CD1c-positive myeloid dendritic cell (primary cell): Measurements from ENCODE around the gene CD300LG.
"Not testable (repeated sequence)": the region's sequence is repeated elsewhere in the genome, so short reads cannot be mapped to it uniquely, and the experiment has no call there.

Source experiments
- DNase-seq: peaks from one replicate; pipeline ENCODE4 v3.0.0-alpha.2; 2016; ENCODE audit errors: extremely low spot score

The CD300LG gene

DNA sequence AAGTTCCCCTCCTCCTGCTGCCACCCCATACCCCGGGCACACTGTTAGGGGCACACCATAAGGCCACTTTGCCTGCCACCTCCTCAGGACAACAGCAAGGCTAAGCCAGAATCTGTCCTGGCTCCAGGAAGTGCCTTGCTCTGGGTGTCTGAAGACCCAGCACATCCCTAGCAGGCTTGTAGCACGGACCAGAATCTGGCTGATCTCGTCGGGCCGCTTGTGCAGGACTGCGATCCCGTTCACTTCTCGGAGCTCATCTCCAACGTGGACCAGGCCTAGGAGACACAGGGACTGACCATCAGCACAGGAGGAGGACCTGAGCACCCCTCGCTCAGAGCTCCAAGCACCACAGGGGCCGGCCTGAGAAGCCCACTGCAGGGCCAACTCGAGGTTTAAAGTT is 21.4 kb upstream of the CD300LG start:
- no peak for DNase-seq

DNA sequence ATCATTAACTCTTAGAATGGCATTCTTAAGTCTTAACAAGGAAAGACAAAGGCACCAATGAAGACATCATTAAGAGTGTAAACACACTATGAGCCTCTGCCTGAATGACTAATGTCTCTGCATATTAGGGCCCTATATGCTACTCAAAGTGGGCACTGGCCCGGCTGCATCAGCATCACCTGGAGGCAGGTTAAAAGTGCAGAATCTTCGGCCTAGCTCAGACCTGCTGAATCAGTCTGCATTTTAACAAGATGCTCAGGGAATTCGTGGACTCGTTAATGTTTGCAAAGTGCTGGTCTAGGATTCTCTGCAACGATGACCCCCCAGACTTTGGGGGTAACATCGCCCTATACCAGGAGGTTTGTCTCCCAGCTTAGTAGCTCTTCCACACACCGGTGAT is 20.8 kb upstream of the CD300LG start:
- DNase-seq = no peak

DNA sequence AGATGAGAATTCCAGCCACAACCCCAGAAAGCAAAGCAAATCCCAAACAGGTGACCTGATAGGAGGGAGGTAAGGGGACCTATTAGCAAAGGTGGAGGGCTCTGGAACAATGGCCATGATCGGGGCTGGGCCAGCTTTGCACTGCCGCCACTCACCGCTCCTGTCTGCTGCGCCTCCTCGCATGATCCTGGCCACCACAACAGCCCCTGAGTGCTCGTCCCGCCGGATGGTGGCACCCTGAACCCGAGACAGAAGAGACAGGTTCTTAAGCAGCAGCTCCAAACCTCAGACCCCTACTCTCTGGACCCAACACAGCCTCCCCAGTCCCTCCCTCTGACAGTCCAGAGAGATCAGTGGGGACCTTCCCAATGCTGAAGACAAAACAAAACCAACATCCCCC is 19.4 kb upstream of the CD300LG start:
- no peak for DNase-seq

DNA sequence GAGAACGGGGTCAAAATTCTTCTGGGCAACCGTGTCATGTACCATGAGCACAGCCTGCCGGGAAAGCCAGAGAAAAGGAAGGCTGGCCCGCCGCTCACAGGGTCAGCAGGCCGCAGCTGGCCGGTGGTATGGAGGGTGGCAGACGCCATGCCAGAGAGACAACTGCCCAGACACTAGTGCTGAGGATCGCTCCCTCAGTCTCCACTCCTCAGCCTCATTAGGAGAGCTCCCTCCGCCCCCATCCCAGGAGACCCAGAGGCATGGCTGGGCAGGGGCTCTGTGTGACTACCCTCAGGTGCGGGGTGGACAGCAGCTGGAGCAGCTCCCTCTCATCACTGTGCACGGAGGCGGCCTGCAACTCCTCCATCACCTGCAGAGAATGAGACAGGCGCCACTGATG is 17.2 kb upstream of the CD300LG start:
- no peak for DNase-seq

DNA sequence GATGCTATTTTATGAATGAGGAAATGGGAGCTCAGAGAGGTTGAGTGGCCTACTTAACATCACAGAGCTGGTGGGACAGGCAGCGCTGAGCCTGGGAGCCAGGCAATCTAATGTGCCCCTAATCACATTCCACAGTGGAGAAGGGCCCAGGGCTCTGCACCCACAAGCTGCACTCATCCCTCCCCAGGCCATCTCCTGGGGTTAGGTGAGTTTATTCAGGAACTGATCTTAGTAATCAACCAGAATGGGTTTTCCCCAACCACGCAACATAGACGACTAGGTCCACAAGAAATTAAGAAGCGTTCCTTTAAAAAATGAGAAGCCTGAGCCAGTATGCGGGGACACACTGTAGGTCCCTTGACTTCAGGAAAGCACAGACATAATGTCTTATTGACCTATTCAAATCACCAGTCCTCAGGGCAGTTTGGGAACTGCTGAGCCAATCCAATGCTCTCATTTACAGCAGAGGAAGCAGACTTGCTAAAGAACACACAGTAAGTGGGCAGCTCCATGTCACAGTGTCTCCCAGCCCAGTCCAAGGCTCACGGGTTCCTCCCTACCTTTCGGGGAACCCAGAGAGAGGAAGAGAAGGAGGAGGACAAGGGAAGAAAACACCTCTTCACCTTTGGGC is 16.4 kb upstream of the CD300LG start:
- DNase-seq = peak; percentile 5

DNA sequence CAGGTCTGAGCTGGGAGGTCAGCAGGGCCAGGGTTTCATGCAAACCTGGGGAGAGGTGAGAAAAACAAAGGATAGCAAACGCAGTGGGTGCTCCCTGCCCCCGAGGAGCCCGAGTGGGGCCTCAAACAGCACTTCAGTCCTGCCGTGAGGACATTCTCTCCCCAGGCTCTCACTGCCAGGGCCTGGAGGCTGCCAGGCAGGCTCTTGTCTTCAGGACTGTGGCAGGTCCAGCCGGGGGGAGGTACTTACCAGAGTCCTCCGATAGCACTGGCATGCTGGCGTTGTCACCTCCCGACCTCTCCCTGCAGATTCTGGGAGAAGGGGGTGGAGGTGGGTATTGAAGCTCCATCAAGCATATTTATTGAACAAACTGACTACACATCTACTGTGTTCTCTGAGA is 15.3 kb upstream of the CD300LG start:
- no peak for DNase-seq

DNA sequence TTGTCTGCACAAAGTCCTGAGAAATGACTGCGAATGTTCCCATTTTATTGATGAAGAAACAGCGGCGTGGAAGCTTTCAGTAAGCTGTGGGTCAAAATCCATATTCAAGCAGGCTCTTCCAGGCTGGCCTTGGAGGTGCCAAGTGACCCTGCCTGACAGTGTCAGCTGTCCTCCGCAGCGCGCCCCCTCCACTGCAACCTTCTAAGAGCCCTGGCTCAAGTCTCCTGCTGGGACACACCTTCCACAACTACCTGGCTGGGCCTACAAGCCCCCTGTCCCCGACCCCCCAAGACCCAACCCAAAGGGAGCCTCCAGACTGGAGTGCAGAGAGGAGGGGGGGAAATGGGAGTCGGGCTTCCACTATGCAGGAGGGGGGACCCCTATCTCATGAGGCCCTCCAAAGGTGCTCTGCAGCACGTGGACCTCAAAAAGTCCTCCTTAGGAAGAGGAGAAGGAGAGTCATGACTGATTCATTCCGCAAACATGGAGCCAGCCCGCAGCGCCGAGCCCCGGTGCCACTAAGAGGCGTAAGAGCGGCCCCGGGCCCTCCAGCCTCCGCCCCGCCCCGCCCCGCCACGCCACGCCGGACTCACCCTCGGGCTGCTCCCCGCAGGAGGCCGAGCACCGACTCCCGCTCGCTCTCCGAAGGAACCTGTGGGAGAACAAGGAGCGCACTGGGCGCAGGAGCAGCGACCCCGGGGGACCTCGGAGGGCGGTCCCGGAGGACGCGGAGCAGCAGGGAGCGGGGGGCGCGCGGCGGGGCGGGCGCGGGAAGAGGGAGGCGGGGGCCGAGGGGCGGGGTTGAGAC is 14.6 kb upstream of the CD300LG start:
- peak; percentile 13 for DNase-seq

DNA sequence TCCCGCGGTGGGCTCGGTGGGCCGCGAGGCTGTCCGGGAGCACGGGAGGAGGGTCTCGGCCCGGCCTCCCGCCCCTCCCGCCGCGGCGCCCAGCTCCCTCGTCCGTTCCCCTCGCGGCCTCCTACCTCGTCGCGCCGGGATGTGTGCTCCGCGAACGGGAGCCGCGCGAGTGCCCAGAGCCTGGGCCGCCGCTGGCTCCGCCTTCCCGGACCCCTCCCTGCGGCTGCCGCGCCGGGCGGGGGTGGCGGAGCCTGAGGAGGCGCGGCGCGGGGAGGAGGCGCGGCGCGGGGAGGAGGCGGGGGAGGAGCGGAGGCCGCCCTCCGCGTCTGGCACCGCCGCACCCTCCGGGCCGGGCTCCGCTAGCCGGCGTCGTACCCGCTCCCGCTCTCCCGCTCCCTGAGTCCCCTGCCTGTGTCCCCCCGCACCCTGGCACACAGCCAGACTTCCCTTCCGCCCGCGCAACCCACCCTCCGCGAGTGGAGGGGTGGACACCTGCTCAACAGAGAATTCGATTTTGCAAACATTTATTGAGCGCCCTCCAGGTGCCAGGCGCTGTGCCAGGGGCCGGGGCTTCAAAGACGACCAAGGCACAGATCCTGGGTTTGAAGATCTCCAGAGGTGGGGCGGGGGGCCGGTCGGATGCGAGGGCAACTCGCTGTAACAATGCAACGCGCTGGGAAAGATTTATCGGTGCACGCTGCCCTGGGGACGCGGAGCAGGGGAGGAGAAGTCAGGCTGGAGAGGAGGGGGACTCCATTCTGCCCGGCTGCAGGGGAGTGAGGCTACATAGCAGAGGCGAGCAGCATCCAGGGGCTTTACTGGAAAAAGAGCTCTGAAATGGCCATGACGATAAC is 13.8 kb upstream of the CD300LG start, which contains the start of gene MPP3:
TSS of gene MPP3 (minus strand) at position 171 of the 854 bp plus-strand sequence. CDS start 1,240 bp downstream, outside the sequence.
- DNase-seq = peak; percentile 53

DNA sequence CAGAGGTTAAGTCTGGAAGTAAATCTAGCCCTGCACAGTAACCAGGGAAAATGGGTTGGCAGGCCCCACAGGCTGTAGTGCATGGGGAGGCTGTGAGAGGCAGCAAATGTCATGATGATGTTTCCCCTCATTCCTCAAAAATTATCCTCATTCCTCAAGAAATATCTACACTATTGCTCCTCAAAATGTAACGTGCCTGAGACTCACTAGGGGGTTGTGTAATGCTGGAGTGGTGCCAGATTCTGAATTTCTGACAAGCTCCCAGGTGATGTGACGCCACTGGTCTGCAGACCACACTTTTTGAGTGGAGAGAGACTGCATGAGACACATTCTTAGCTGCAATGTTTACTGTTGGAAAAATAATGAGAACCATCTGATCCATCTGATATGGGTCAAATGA is 12.9 kb upstream of the CD300LG start:
- no peak for DNase-seq

DNA sequence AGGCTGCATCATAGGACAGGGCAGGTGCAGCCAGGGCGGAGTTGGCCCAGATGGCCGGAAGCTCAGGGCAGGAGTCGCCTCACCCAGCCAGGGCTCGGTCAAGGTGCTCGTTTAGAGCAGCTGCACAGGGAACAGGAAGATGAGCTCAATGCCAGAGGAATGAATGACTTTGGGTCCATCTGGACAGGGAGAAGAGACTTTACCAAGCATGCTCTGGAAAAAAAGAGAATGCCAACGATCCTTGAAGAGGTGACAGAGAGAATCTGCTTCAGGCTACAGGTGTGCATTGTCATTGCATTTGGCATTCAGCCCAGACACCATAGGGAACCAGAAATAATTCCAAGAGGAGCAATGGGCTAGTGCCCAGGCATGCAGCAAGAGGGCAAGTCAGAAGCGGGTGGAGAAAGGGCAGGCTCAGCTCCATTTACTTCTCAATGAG is 7.3 kb upstream of the CD300LG start:
- no peak for DNase-seq

DNA sequence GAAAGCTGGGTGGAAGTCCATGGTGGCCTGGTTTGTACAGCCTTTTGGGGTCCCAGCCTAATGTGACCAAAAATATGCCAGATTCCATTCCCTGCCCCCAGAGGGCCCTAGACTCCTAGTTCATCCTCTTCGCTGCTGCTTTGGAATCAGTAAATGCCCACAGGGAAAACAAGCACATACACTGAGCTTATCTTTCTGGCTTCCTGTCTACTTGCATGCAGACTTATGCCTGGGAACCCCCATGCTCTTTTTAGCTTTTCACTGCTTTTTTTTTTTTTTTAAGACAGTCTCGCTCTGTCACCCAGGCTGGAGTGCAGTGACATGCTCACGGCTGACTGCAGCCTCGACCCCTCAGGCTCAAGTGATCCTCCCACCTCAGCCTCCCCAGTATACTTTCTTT is 6.2 kb upstream of the CD300LG start:
- DNase-seq = no peak

DNA sequence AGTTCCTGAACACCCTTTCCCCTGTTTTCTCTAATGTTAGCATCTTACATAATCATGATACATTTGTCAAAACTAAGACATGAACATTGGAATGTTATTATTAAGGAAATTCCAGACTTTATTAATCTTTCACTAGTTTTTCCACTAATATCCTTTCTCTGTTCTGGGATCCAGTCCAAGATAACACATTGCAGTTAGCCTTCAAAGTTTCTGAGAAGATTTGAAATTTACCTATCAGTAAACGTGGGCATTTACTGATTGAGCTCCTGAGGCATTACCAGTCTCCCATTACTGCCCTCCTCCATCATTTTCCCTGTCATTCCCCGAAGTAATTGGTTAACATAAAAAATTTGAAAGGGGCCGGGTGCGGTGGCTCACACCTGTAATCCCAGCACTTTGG is 5.7 kb upstream of the CD300LG start:
- DNase-seq = no peak

DNA sequence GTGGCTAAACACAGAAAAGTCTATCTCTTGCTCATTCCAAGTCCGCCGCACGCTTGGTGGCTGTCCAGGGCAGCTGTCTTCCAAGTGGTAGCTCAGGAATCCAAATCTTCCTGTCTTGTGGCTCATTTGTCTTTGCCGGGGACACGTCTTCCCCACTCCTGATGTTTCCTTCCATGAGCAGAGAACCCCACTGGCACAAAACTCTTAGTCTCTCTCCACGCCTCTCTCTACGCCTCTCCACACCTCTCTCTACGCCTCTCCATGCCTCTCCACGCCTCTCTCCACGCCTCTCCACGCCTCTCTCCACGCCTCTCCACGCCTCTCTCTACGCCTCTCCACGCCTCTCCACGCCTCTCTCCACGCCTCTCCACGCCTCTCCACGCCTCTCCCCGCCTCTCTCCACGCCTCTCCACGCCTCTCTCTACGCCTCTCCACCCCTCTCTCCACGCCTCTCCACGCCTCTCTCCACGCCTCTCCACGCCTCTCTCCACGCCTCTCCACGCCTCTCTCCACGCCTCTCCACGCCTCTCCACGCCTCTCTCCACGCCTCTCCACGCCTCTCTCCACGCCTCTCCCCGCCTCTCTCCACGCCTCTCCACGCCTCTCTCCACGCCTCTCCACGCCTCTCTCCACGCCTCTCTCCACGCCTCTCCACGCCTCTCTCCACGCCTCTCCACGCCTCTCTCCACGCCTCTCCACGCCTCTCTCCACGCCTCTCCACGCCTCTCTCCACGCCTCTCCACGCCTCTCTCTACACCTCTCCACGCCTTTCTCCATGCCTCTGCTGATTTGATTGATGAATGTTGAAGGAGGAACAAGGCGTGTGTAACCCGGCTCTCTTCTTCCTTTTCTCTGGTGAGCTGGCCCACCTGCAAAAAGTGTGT is 4.6 kb upstream of the CD300LG start:
- not testable (repeated sequence) for DNase-seq

DNA sequence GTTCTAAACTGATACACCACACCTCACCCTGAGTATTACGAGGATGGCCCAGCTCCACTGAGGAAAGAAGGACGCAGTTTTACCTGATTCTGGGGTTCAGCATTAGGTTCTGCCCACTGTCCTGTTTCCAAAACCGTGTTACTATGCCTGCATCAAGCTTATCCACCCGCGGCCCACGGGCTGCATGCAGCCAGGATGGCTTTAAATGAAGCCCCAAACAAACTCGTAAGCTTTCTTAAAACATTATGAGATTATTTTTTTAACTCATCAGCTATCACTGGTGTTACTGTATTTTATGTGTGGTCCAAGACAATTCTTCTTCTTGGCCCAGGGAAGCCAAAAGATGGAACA is 4.0 kb upstream of the CD300LG start:
- DNase-seq = no peak

DNA sequence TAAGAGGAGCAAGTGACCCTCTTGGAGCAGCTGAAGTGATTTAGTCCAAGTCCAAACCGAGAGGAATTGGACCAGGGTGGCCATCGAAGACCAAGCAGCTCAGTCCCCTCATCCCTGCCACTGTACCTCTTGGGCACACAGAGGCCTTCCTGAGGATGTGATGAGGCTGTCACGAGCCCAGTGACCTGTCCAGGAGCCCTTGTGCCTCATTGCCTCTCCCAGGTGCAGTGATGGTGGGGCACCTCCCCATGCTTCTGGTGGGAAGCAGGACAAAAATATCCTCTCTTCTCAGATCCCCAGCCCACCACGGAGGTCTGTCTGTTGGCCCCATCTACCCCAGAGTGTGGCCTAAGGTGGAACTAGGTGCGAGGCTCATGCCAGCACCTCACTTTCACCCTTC is 2.7 kb upstream of the CD300LG start:
- DNase-seq = no peak

DNA sequence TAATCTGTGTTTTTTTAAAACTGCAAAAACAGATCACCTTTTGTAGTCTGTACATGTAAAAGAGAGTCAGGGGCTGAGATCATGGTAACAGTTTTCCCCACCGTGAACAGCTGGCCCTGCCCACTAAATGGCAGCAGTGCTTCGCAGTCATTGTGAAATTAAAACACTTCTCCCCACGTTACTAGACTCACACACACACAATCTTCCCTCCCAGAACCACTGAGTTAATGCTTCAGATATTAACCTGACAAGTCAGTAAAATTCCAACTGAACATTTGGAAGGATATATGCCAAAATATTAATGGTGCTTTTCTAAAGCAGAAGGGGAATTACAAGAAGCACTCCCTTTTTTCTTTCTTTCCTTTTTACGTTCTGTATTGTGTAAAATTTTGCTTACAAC is 1.2 kb upstream of the CD300LG start:
- DNase-seq = no peak

DNA sequence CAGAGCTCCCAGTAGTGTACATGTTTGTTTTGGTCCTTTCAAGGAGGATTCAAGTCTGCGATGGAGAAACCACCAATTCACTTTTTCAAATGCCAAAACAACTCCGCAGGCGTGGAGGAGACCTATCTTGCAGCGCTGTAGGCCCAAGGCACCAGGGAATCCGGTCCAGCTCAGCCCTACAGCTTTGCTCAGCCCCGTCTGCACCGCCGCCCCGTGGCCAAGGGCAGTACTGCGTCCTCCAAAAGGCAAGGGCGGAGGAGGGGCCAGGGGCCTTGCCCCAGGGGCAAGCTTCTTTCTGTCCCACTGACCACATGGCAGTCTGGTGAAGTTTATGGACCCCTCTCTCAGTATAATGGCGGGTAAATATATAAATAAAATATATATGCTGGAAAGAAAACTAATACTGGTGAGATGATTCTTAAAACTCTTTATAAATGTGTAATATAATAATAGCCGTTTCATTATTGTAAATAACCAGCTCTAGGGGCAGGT is 709 bp upstream of the CD300LG start:
- DNase-seq = peak; percentile 79

DNA sequence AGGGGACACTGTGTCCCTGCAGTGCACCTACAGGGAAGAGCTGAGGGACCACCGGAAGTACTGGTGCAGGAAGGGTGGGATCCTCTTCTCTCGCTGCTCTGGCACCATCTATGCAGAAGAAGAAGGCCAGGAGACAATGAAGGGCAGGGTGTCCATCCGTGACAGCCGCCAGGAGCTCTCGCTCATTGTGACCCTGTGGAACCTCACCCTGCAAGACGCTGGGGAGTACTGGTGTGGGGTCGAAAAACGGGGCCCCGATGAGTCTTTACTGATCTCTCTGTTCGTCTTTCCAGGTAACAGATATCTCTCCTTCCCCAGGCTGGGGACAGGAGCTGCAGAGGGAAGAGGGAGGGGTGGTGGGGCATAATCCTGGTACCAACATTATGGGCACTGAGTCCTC is 1.6 kb downstream of the CD300LG start:
- no peak for DNase-seq

DNA sequence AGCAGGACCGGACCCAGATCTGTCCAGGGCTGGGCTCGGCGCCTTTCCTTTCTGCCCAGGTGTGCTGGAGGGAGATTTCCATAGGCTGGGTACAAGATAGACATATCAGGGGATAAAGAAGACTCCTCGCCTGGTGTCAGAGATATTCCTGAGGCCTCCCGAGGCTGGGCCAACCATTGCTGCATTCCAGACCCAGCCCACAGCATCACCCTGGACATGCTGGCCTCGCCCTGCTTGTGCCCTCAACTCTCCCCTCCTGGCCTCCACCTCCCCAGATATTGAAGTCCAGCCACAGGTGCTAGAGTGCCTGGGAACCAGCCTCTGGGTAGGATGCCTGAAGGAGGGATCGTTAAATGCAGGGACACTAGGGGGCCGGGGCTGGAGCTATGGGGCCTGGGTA is 2.1 kb downstream of the CD300LG start:
- no peak for DNase-seq

DNA sequence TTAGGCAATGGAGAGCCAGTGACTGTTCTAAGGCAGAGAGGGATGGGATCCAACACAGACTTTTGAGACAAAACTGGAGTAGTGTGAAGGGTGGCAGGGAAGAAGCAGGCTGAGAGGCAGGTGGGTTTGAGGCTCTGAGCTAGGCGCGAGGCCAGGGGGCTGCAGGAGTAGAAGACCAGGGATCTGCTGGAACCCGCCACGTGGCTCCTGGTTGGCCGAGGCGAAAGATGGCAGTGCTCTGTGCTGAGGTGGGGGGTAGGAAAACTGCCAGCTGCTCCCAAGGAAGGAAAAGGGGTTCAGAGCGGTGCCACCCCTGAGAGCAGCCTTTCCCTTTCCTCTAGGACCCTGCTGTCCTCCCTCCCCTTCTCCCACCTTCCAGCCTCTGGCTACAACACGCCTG is 5.6 kb downstream of the CD300LG start:
- DNase-seq = no peak

DNA sequence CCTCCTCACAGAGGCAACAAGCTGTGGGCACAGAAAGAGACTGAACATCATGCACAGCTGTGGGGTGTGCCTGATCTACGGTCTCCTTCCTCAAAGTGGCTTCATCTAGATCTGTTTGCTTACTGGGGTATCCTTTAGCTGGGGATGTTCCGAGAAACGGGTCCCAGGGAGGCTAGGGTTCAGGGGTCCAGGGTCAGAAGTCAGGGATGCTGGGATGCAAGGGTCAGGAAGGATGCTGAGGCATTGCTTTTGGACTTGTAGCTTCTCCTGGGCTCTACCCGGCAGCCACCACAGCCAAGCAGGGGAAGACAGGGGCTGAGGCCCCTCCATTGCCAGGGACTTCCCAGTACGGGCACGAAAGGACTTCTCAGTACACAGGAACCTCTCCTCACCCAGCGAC is 6.6 kb downstream of the CD300LG start:
- DNase-seq = no peak
